Endometrial microvascular endothelial cells (primary cell): ENCODE data around the gene EMC6. TPM values are rescaled to one million over a fixed set of nuclear protein-coding genes. Genes with fewer than 3 reads are reported as not detected.
"Not testable (repeated sequence)": the region's sequence is repeated elsewhere in the genome, so short reads cannot be mapped to it uniquely, and the experiment has no call there.

Source experiments
- in situ Hi-C: cut with HindIII; loops from 2 replicates; pipeline ENCODE4 v1.10.0; 2017; ENCODE audit warnings: low sequenced_read_pairs, low pct_unique_long_range_greater_than_20kb; ENCODE audit errors: inconsistent ontology term
- total RNA-seq: library from RNA; depleted of rRNA; stranded (reverse); fragments of >200 nt; gene quantifications from one replicate; pipeline ENCODE4 v1.2.3, GENCODE V29; 2015; ENCODE audit errors: inconsistent ontology term

Gene EMC6
- total RNA-seq, 1 donor from 2014 or later: 48.8 TPM

GRCh38 chr17:3697103-3697476 is 28.5 kb downstream of the EMC6 start:
- in situ Hi-C loops: no loop called here

DNA sequence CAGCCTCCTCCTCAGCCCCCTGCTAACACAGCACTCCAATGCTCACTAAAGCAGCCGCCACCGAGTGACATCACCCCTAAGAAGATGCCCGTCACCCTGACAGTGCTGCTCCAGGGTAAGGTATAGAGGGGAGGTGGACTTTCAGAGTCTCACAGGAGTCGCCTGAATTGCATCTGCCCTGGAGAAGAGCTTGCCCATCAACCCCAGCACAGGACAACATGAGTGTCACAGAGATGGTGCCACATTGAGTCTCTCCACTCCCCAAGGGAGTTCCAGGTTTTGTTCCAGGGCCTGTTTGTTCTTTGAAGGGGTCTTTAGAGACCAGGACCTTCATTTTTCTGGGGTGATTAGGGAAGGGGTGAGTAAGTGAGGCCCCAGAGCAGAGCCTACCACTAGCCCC is 29.5 kb downstream of the EMC6 start:
- in situ Hi-C loops: no loop called here

DNA sequence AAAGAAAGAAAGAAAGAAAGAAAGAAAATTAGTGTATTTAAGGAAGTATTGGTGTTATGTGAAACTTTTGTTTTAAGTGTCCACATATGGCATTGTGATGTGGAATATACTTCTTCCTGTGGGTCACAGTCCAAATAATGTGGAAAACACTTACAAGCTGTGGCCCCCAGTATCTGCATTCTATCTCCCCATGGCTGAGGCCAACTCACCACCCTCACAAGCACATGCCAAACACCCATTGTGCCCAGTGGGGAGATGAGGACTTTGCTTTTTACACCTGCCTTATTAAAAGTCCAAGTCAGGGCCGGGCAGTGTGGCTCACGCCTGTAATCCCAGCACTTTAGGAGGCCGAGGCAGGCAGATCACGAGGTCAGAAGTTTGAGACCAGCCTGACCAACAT is 31.3 kb downstream of the EMC6 start:
- in situ Hi-C loops: no loop called here

DNA sequence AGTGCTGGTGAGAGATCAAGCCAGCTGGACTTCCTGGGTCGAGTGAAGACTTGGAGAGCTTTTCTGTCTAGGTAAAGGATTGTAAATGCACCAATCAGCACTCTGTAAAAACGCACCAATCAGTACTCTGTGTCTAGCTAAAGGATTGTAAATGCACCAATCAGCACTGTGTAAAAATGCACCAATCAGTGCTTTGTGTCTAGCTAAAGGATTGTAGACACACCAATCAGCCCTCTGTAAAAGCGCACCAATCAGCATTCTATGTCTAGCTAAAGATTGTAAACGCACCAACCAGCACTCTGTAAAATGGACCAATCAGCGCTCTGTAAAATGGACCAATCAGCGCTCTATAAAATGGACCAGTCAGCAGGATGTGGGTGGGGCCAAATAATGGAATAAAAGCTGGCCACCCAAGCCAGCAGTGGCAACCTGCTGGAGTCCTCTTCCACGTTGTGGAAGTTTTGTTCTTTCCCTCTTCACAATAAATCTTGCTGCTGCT is 33.5 kb downstream of the EMC6 start:
- in situ Hi-C loops: not testable (repeated sequence)

DNA sequence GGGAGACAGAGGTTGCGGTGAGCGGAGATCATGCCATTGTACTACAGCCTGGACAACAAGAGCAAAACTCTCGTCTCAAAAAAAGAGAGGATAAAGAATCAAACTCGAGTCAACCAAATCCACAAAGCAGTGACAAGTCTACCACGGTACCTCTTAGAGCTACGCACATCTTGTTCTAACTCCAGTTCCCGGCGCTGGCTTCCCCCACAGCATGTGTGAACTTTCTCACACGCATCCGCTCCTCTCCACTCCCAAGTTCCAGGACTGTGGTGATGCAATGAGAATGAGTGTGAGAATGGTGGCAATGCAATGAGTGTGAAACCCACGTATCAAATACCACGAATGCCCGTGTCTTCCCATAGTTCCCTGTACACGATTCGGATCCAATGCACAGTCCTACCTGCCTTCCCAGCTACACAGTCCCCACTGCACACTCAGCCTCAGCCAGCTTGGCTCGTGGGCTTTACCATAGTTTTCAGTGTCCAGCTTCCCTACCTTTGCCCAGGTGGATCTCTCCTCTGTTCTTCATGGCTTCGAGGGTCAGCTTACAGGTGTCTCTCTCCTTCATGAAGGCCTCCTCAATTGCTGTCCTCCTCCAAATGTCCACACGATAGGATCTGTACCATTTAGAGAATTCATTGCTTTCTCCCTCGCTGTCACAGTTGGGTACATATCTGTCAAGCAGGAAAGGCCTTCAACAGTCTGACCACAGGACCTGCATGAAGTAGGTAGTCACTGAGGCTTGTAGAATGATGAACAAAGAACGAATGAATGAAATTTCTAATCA is 36.5 kb downstream of the EMC6 start:
- in situ Hi-C loops: no loop called here

DNA sequence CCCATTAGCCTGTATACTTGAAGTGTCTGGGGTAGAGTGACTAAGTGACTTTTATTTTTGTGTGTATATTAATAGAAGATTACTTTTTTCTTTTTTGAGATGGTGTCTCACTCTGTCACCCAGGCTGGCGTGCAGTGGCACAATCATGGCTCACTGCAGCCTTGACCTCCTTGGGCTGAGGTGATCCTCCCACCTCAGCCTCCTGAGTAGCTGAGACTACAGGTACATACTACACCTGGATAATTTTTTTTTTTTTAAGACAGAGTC is 37.0 kb downstream of the EMC6 start:
- in situ Hi-C loops: not testable (repeated sequence)

GRCh38 chr17:3708366-3708765 is 39.8 kb downstream of the EMC6 start:
- in situ Hi-C loops: no loop called here

DNA sequence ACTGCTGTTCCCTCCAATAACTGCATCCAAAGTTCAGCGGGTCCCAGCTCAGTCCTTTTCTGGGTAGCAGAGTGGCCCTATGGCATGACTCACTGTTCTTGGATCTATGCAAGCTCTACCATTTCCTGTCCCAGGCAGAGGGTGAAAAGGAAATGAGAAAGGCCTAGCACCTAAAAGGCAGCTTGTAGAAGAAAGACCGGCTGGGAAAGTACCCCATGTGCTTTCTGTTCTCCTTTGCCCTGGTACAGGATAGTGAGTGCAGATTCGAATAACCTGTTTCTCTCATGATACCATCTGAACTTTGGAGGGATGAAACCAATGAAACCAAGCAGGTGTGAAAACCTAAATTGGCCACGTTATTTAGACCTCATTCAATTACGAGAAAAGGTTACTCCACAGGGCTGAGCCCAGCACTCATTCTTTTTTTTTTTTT is 42.4 kb downstream of the EMC6 start:
- in situ Hi-C loops: no loop called here

DNA sequence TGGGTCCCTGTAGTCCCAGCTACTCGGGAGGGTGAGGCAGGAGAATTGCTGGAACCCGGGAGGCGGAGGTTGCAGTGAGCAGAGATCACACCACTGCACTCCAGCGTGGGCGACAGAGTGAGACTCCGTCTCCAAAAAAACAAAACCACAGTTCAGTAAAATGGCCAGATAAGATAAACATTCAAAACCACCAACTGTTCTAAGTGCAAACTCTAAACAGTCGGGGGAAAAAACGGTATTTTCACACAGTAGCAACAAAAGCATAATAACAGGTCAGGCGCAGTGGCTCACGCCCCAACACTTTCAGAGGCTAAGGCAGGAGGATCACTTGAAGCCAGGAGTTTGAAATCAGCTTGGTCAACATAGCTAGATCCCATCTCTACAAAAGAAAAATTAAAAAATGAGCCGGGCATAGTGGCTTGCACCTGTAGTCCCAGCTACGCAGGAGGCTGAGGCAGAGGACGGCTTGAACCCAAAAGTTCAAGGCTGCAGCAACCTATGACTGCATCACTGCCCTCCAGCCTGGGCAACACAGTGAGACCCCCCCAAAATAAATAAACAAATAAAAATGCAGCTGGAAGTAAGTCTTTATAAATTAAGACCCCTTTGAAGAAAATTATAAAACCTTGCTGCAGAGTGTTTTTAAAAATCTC is 44.3 kb downstream of the EMC6 start:
- in situ Hi-C loops: no loop called here

DNA sequence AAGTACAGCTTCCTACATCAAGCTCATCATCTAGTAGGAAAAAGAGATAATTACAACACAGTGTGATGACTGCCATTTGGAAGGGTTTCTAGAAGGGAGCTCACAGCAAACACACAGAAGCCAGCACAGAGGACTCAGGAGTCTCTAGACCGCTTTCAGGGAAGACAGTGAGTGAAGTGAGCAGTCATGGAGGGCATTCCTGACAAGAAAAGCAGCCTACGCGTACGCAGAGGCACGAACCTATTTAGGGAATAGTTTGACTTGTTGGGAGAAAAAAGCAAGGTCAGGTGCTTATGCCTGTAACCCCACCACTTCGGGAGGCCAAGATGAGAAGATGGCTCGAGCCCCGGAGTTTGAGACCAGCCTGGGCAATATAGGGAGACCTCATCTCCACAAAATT is 46.7 kb downstream of the EMC6 start:
- in situ Hi-C loops: no loop called here

- in situ Hi-C loops: no loop called here
These were observed 49.6 kb downstream of the EMC6 start for GRCh38 chr17:3718201-3718600.

- in situ Hi-C loops: no loop called here
These were observed 50.7 kb downstream of the EMC6 start for GRCh38 chr17:3719265-3719664.

Other genes with a start within 250 kb of the EMC6 start
- gene OR1E2, start 235.0 kb upstream of the EMC6 start, total RNA-seq: not detected
- gene SPATA22, start 197.0 kb upstream of the EMC6 start, total RNA-seq: not detected
- gene ASPA, start 192.8 kb upstream of the EMC6 start, total RNA-seq: not detected
- gene TRPV3, start 111.0 kb upstream of the EMC6 start, total RNA-seq: not detected
- gene TRPV1, start 59.4 kb upstream of the EMC6 start, total RNA-seq: 1.5 TPM
- 25.1 TPM for gene SHPK, start 32.6 kb upstream of the EMC6 start, total RNA-seq
- 43.9 TPM for gene CTNS, start 32.1 kb upstream of the EMC6 start, total RNA-seq
- gene TAX1BP3, start 234 bp upstream of the EMC6 start, total RNA-seq: 367 TPM
- gene P2RX5, start 27.3 kb downstream of the EMC6 start, total RNA-seq: 0.84 TPM
- 17.2 TPM for gene HASPIN, start 55.1 kb downstream of the EMC6 start, total RNA-seq
- gene ITGAE, start 132.4 kb downstream of the EMC6 start, total RNA-seq: 23.0 TPM
- 29.1 TPM for gene NCBP3, start 177.4 kb downstream of the EMC6 start, total RNA-seq
- 2.9 TPM for gene CAMKK1, start 224.2 kb downstream of the EMC6 start, total RNA-seq
- not detected for gene P2RX1, start 247.7 kb downstream of the EMC6 start, total RNA-seq